OCI-LY3 (cell line): Measurements from ENCODE around the gene TNRC18.

Experiments
- H2AFZ ChIP-seq: fragments of 200-600, 300-600 bp; shearing (Covaris generic); 2 replicates; pipeline ENCODE4 v1.6.0; 2014; ENCODE audit warnings: antibody characterized with exemption, low read depth, low read length
- H3K27ac ChIP-seq: fragments of 200-600, 300-600 bp; sonication (generic); 2 replicates; pipeline ENCODE4 v1.5.1; 2014; ENCODE audit warnings: mild to moderate bottlenecking, low read length, moderate library complexity, mixed read lengths
- H3K27me3 ChIP-seq: fragments of 200-600, 300-600 bp; sonication (generic); 2 replicates; pipeline ENCODE4 v1.6.1; 2014; ENCODE audit warnings: low read depth, low read length, mixed read lengths
- H3K36me3 ChIP-seq: fragments of 200-600, 300-600 bp; sonication (generic); replicated peaks from 2 replicates; pipeline ENCODE3; 2014; ENCODE audit warnings: low read depth, low read length, mixed read lengths
- H3K4me1 ChIP-seq: fragments of 300-600, 200-600 bp; sonication (generic); 2 replicates; pipeline ENCODE4 v1.6.1; 2014; ENCODE audit warnings: low read length, mixed read lengths
- H3K4me2 ChIP-seq: fragments of 200-600, 300-600 bp; sonication (generic); 2 replicates; pipeline ENCODE4 v1.6.1; 2014; ENCODE audit warnings: low read length, mixed read lengths
- H3K4me3 ChIP-seq: fragments of 300-600, 200-600 bp; sonication (generic); 2 replicates; pipeline ENCODE4 v1.5.1; 2014; ENCODE audit warnings: antibody characterized with exemption, mild to moderate bottlenecking, low read length, moderate library complexity
- H3K79me2 ChIP-seq: fragments of 300-600, 200-600 bp; shearing (Covaris generic); 2 replicates; pipeline ENCODE4 v1.6.1; 2014; ENCODE audit warnings: mild to moderate bottlenecking, low read length, mixed read lengths
- H3K9ac ChIP-seq: fragments of 300-600, 200-600 bp; shearing (Covaris generic); 2 replicates; pipeline ENCODE4 v1.6.0; 2014; ENCODE audit warnings: mild to moderate bottlenecking, low read length, moderate library complexity
- H3K9me3 ChIP-seq: fragments of 200-600, 300-600 bp; shearing (Covaris generic); 2 replicates; pipeline ENCODE4 v1.6.1; 2014; ENCODE audit warnings: low read length, mixed read lengths; ENCODE audit not compliant: insufficient read depth
- H4K20me1 ChIP-seq: fragments of 200-600, 300-600 bp; sonication (generic); 2 replicates; pipeline ENCODE4 v1.6.1; 2016; ENCODE audit warnings: low read length, mixed read lengths; ENCODE audit not compliant: insufficient read depth
- CTCF ChIP-seq: fragments of 200-600, 300-600 bp; sonication (generic); IDR thresholded peaks from 2 replicates; pipeline ENCODE4 v1.5.1; 2014; ENCODE audit warnings: antibody characterized with exemption, low read length, low read depth
- EZH2phosphoT487 ChIP-seq: fragments of 200-600 bp; shearing (Covaris generic); IDR thresholded peaks from 2 replicates; pipeline ENCODE4 v1.6.1; 2018; ENCODE audit warnings: antibody characterized with exemption, mixed run types, low read depth

The TNRC18 gene

GRCh38 chr7:5463031-5463430, 39.4 kb upstream of the TNRC18 start:
- H3K27me3 ChIP-seq: no peaks in the 10 kb centered on the region
- no peaks in the 10 kb centered on the region for H3K36me3 ChIP-seq
- H3K9me3 ChIP-seq: no peaks in the 10 kb centered on the region
- H3K9ac ChIP-seq: no peak overlapping the region
- H4K20me1 ChIP-seq: no peaks in the 10 kb centered on the region
- no peak overlapping the region for H2AFZ ChIP-seq
- no peak overlapping the region for H3K27ac ChIP-seq
- H3K4me1 ChIP-seq: no peaks in the 10 kb centered on the region
- H3K79me2 ChIP-seq: no peaks in the 10 kb centered on the region
- H3K4me2 ChIP-seq: no peak overlapping the region
- no peak for TF ChIP-seq EZH2phosphoT487
- TF ChIP-seq CTCF: no peak
- no peak overlapping the region for H3K4me3 ChIP-seq

GRCh38 chr7:5462216-5462615, 38.6 kb upstream of the TNRC18 start:
- TF ChIP-seq CTCF (no peak), EZH2phosphoT487 (no peak)
- Histone ChIP-seq H3K4me1 (no peaks in the 10 kb centered on the region), H4K20me1 (no peaks in the 10 kb centered on the region), H3K4me2 (no peak overlapping the region), H3K36me3 (no peaks in the 10 kb centered on the region), H3K27me3 (no peaks in the 10 kb centered on the region), H2AFZ (no peak overlapping the region), H3K27ac (no peak overlapping the region), H3K79me2 (no peaks in the 10 kb centered on the region), H3K9me3 (no peaks in the 10 kb centered on the region), H3K4me3 (no peak overlapping the region), H3K9ac (no peak overlapping the region)

GRCh38 chr7:5458921-5459480, 35.4 kb upstream of the TNRC18 start:
- Histone ChIP-seq H2AFZ (no peak overlapping the region), H3K4me1 (no peaks in the 10 kb centered on the region), H3K9me3 (no peaks in the 10 kb centered on the region), H3K9ac (no peak overlapping the region), H3K79me2 (no peaks in the 10 kb centered on the region), H3K27ac (no peak overlapping the region), H3K4me3 (no peak overlapping the region), H3K4me2 (no peak overlapping the region), H4K20me1 (no peaks in the 10 kb centered on the region), H3K27me3 (no peaks in the 10 kb centered on the region), H3K36me3 (no peaks in the 10 kb centered on the region)
- TF ChIP-seq CTCF (no peak), EZH2phosphoT487 (no peak)

- TF ChIP-seq CTCF (no peak), EZH2phosphoT487 (no peak)
- no peaks in the 10 kb centered on the region for H3K9me3 ChIP-seq
- no peaks in the 10 kb centered on the region for H4K20me1 ChIP-seq
- H2AFZ ChIP-seq: no peak overlapping the region
- H3K4me2 ChIP-seq: no peak overlapping the region
- no peak overlapping the region for H3K4me3 ChIP-seq
- H3K27ac ChIP-seq: no peak overlapping the region
- no peaks in the 10 kb centered on the region for H3K4me1 ChIP-seq
- no peaks in the 10 kb centered on the region for H3K79me2 ChIP-seq
- no peak overlapping the region for H3K9ac ChIP-seq
- no peaks in the 10 kb centered on the region for H3K36me3 ChIP-seq
- no peaks in the 10 kb centered on the region for H3K27me3 ChIP-seq
Measured at GRCh38 chr7:5457245-5457735, 33.7 kb upstream of the TNRC18 start.
